HT-29 (cell line): Measurements from ENCODE around the gene MAN1C1. TPM values are rescaled to one million over a fixed set of nuclear protein-coding genes. Genes with fewer than 3 reads are reported as not detected.

ENCODE experiments used
- DNase-seq: peaks from one replicate; pipeline ENCODE4 v3.0.0-alpha.2; 2015; ENCODE audit warnings: low spot score
- total RNA-seq: library from RNA; depleted of rRNA; stranded (reverse); fragments of >200 nt; shearing (Covaris generic); gene quantifications from 2 replicates; pipeline ENCODE4 v1.2.3, GENCODE V29; 2014

Gene MAN1C1
- total RNA-seq, 1 experiment from 2014 or later = 0.28 TPM

GRCh38 chr1:25613091-25613490 is 3.5 kb upstream of the MAN1C1 start:
- DNase-seq = no peak

DNA sequence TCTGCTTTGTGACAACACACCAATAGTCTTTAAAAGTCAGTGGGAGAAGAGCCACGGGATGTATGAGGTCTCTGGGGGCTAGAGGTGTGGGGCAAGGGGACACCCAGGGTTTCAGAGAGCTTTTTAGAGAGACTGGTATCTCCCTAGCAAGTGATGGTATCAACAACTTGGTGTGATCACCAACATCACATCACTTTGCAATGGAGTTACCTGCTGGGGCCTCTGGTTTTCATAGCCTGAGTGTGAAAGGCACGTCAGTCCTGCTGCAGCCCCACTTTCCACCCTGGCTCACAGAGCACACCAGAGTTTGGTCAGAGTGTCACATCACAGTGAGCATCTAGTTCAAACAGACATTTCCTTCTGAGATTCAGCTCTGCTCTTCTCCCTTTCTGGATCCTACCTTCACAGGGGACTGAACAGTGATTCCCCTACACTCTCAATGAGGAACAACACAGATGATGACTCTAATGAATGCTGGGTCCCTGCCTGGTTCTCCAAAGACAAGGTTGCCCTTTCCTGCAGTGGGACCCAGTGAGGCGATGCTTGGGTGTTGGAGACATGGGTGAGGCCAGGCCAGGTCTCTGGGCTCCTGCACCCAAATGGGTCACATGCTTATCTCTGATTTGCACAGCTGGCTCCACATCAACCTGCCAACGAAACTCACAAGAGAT is 2.0 kb upstream of the MAN1C1 start:
- no peak for DNase-seq

DNA sequence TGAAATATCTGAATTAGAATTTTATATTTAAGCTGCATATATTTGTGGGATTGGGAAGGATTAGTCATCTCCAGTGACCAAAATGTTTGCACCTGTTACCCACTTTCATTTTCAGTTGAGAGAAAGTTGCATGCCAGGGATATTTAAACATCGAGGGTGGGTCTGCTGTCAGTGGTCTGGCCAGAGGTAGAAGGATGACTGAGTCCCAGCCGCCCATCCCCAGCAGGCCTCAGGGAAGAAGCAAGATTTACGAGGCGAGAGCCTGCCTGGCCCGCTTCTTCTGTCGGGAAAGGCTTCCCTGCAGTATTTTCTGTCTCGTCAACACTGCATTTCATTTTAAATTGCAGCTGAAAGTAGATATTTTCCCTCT is 1.4 kb upstream of the MAN1C1 start:
- no peak for DNase-seq

DNA sequence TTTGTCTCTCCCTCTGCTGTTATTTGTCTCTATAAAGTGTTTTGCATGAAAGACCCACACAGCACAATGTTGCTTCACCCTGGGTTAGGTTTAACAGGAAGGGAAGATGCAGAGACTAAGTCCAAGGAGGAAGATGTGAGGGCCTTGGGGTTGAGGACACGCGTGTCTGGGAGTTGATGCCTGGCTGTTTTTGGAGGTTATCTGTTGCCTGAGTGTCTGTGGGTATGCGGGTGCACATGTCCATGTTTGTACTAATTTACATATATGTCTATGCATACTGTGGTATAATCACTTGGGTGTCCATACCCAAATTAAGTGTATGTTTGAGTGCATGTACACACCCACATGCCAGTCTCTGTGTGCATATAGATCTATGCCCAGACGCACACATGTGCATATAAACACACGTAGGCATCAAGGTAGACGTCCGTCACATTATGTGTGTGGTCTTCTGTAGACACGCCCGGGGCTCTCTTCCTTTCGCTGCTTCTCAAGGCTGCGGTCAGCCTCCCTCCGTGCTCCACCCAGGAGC is 962 bp upstream of the MAN1C1 start:
- no peak for DNase-seq

DNA sequence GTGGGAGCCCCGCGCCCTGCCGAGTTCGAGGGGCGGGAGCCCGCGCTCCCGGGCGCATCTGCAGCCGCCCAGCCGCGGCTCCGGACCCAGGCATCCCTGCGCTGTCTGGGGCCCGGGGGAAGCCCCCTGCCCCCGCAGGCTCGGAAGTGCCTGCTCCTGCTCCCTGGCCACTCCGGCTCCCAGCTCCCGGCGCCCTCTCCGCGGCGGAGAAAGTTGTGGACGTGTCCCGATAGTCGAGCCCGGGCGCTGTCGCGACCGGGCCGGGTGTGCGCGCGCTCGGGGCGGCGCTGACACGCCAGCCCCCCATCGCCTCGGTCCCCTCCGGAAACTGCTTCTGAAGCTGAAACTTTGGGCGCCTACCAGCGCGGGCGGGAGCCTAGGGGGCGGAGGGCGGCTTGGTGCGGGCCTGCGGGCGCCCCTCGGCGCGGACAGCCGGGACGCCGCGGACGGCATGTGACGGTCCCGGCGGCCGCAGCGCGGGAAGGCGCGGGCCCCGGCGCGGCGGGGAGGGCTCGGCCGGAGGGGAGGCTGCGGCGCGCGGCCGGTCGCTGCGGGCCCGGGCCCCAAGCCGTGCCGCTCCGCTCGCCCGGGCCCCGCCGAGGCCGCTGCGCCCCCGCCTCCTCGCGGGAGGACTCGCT is 515 bp downstream of the MAN1C1 start:
- DNase-seq = no peak

DNA sequence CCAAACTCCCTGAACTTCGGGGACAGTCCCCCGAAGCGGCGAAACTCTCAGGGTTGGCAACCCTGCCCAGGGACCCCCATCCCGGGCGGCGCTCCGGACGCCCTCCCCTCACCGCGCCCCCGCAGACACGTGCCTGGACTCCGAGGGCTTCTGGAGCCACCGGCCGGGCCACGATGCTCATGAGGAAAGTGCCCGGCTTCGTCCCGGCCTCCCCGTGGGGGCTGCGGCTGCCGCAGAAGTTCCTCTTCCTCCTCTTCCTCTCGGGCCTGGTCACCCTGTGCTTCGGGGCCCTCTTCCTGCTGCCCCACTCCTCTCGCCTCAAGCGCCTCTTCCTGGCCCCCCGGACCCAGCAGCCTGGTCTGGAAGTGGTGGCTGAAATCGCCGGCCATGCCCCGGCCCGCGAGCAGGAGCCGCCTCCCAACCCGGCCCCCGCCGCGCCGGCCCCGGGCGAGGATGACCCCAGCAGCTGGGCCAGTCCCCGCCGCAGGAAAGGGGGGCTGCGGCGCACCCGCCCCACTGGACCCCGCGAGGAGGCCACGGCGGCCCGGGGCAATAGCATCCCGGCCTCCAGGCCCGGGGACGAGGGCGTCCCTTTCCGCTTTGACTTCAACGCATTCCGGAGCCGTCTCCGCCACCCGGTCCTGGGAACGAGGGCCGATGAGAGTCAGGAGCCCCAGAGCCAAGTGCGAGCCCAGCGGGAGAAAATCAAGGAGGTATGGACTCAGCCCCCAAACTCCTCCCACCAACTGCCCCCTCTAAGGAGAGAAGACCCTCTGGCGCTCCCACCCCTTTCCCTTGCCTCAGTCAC is 1.2 kb downstream of the MAN1C1 start:
- DNase-seq = no peak

DNA sequence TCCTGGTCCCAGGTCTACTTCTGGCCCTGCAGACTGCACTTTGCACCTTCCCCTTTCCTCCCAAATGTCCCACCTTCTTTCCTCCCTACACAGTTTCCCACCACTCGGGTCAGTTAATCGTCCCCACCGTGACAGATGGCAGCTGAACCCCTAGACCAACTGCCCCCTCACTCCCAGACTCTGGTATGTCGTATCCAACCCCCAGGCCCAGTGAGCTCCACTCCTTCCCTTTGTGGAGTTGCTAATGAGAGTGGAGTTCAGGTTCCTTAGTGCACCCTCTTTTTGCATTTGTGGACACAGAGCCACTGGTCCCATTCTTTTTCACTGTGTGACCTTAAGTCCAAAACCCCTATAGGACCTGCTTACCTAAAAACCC is 1.8 kb downstream of the MAN1C1 start:
- no peak for DNase-seq

- no peak for DNase-seq
Observed at GRCh38 chr1:25619101-25619890, 2.7 kb downstream of the MAN1C1 start.

DNA sequence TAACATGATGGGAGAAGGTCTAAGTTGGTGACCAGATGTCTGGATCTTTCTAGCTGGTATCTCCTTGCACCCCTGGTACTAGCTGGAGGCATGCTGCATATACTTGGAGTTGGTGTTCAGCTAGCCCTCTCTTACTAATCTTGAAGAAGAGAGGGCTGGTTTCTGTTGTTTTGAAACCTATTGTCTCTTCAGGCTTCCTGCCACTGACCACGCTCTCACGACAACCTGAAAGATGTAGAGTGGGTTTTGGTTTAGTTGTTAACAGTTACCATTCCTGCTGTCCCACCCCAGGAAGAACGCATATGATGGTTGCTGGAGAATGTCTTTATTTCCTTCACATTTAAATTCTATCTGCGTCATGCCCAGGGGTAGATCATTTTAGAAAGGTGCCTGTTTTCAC is 3.6 kb downstream of the MAN1C1 start:
- DNase-seq = no peak

DNA sequence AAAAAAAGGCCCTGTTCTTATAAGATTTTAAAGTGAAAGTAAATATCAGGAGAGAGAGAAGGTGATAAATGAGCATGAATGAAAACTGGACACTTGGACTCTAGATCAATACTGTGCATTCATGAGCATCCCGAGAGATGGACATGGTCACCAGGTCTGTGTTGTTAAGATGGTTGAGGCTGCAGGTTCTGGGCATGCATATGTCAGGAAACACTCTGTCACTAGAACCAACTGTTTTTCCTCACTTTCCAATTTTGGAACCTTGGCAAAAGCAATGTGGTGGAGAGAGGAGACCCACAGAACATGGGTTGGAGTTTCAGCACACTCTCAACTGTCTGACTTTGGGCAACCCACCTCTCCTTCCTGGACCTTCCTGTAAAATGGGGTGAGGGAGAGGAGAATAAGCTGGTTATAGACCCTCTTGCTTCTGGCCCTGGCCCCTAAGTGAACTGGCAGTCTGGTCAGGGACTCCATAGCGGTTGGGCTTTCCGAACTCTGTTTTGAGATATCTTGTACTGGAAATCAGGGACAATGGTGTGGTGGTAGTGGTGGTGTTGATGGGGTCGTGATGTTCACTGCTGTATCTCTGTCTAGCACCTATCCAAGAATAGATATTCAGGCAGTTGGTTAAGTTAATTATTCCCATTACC is 4.2 kb downstream of the MAN1C1 start:
- no peak for DNase-seq

DNA sequence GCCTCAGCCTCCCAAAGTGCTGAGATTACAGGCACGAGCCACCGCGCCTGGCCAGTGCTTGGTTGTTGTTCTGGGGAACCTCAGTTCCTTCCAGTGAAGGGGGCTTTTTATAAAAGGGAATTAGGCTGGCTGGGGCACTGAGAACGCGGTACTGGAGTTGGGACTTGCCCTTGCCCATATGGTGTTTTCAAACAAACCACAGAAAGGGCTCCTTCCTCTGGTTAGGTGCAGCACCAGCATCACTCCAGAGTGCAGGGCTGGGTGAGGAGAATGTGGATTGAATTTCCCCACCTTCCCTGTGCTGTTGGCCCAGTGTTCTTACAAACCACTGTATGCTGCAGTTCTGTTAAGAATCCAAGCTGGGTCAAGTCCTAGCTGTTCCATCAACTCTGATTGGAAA is 5.3 kb downstream of the MAN1C1 start:
- no peak for DNase-seq

DNA sequence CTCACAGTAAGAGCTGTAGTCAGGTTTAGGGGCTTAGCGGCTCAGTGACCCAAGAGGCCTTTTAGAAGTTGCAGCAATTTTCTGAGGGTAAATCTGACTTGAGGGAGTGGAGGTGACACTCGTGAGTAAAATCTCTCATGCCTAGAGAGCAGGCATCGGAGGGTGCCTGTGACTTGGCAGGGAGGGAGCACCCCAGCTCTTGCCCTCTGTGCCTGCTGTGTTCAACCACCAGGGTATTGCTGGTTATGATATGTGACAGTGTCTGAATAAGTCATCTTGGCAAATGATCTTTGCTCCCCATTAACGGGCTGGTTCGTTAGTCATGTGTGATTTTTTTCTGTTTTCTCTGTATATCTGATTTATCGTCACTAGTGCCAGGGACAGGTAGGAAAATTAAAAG is 5.9 kb downstream of the MAN1C1 start:
- no peak for DNase-seq

- no peak for DNase-seq
Observed at GRCh38 chr1:25623007-25623406, 6.4 kb downstream of the MAN1C1 start.

GRCh38 chr1:25623731-25624130 is 7.1 kb downstream of the MAN1C1 start:
- no peak for DNase-seq

DNA sequence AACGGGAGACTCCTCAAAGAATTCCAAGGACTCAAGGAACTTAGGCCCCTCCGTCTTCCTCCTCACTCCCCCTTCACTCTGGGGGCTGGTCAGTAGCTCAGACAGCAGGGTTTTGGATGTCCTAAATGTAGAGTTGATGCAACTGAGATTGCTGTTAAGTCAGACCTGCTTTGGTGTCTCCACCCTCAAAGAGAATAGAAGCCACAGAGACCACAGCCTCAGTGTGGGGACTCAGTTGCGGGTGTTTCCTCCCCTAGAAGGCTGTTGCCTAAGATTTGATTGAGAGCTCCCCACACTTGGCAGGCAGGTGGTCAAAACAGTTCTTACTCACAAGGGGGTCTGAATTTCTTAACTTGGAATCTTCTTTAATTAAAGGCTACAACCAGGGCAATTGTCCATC is 7.6 kb downstream of the MAN1C1 start:
- no peak for DNase-seq

DNA sequence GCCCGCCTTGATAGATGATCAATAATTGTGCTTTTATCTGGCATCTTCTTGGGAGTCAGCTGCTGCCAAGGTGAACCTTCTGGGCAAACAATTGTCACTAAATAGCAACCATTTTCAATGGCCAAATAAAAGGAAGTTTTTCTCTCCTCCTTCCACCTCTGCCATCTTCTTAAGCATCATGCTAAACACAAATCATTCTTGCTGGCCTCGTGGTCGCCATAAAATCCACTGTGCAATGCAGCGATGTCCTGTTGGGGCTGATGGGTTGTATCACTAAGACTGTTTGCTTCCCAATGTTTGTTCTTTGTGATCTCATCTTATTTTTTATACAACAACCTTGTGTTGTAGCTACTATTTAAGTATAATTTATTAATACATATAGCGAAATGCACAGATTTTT is 8.0 kb downstream of the MAN1C1 start:
- DNase-seq = no peak

DNA sequence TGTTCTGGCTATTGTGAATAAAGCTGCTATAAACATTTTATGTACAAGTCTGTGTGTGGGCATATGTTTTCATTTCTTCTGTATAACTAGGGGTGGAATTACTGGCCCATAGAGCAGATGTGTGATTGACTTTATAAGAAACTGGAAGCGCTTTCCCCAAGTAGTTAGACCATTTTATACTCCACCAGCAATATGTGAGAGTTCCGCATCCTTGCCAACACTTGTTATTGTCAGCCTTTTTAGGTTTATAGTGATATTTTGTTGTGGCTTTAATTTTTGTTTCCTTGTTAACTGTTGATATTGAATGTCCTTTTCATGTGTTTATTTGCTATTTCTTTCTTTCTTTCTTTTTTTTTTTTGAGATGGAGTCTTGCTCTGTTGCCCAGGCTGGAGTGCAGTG is 9.4 kb downstream of the MAN1C1 start:
- DNase-seq = no peak

- no peak for DNase-seq
Observed at GRCh38 chr1:25628741-25629421, 12.3 kb downstream of the MAN1C1 start.

GRCh38 chr1:25629836-25630235 is 13.2 kb downstream of the MAN1C1 start:
- no peak for DNase-seq

- DNase-seq = no peak
Observed at GRCh38 chr1:25631750-25632485, 15.3 kb downstream of the MAN1C1 start.
